PC-3 (cell line): ENCODE results near the gene MME. TPM values are rescaled to one million over a fixed set of nuclear protein-coding genes. Genes with fewer than 3 reads are reported as not detected.

ENCODE experiments used
- ATAC-seq: fragments of 200-7000 bp; cut with Tn5 transposase; 2 replicates; pipeline ENCODE4 v1.9.1; 2020; ENCODE audit warnings: mild to moderate bottlenecking, moderate library complexity
- BruUV-seq: library from RNA; stranded (reverse); fragments of 400-500 nt; replicated peaks from 2 replicates; lab custom pipeline; 2021; lab: Mats Ljungman, UMichigan
- CTCF ChIA-PET: fragments of 300-600 bp; sonication (Branson Sonifier 250); formaldehyde crosslinking; loops from one replicate; lab custom pipeline; 2022; ENCODE audit warnings: antibody characterized with exemption; lab: Charles Lee
- POLR2A ChIA-PET: fragments of 300-600 bp; sonication (Branson Sonifier 250); formaldehyde crosslinking; loops from one replicate; lab custom pipeline; 2022; ENCODE audit warnings: antibody characterized with exemption; ENCODE audit not compliant: unreplicated experiment; lab: Charles Lee
- DNase-seq: peaks from one replicate; pipeline ENCODE4 v3.0.0-alpha.2; 2015
- H2AFZ ChIP-seq: fragments of 300-600 bp; sonication (generic); 2 replicates; pipeline ENCODE4 v1.6.0; 2016; ENCODE audit warnings: antibody characterized with exemption, low read length
- H3F3A ChIP-seq: fragments of 300-600 bp; sonication (generic); one replicate; pipeline ENCODE4 v1.6.0; 2017; ENCODE audit warnings: antibody characterized with exemption, low read length, control low read depth, mild to moderate bottlenecking; ENCODE audit not compliant: unreplicated experiment
- H3K27ac ChIP-seq: fragments of 300-600 bp; sonication (generic); 2 replicates; pipeline ENCODE4 v1.5.1; 2016; ENCODE audit warnings: mild to moderate bottlenecking, low read length
- H3K27me3 ChIP-seq: fragments of 300-600 bp; sonication (generic); 2 replicates; pipeline ENCODE4 v1.6.1; 2016; ENCODE audit warnings: low read length, mixed read lengths
- H3K36me3 ChIP-seq: fragments of 300-600 bp; sonication (generic); 2 replicates; pipeline ENCODE4 v1.6.1; 2016; ENCODE audit warnings: low read depth, mixed run types, low read length, mixed read lengths
- H3K4me1 ChIP-seq: fragments of 300-600 bp; sonication (generic); 2 replicates; pipeline ENCODE4 v1.5.1; 2016; ENCODE audit warnings: low read length; ENCODE audit not compliant: insufficient read depth
- H3K4me2 ChIP-seq: fragments of 300-600 bp; sonication (generic); 2 replicates; pipeline ENCODE4 v1.6.0; 2016; ENCODE audit warnings: low read length
- H3K4me3 ChIP-seq: fragments of 300-600 bp; sonication (generic); 2 replicates; pipeline ENCODE4 v1.5.1; 2016; ENCODE audit warnings: mild to moderate bottlenecking, low read length, mixed read lengths
- H3K79me2 ChIP-seq: fragments of 300-600 bp; sonication (generic); 2 replicates; pipeline ENCODE4 v1.6.1; 2017; ENCODE audit warnings: low read length, mixed read lengths
- H3K9ac ChIP-seq: fragments of 300-600 bp; sonication (generic); 2 replicates; pipeline ENCODE4 v1.6.0; 2016; ENCODE audit warnings: mild to moderate bottlenecking, low read length
- H3K9me2 ChIP-seq: fragments of 300-600 bp; sonication (generic); replicated peaks from 2 replicates; pipeline ENCODE4 v1.6.1; 2016; ENCODE audit warnings: mixed run types, low read length, mixed read lengths
- H3K9me3 ChIP-seq: fragments of 300-600 bp; sonication (generic); 2 replicates; pipeline ENCODE4 v1.6.1; 2016; ENCODE audit warnings: low read length, mixed read lengths
- H4K20me1 ChIP-seq: fragments of 300-600 bp; sonication (generic); 2 replicates; pipeline ENCODE4 v1.6.1; 2016; ENCODE audit warnings: low read length, mixed read lengths
- EZH2 ChIP-seq: fragments of 300-600 bp; sonication (generic); IDR thresholded peaks from one replicate; pipeline ENCODE4 v1.6.1; 2017; ENCODE audit warnings: antibody characterized with exemption, mild to moderate bottlenecking, low read length; ENCODE audit not compliant: unreplicated experiment
- EZH2phosphoT487 ChIP-seq: fragments of 300-600 bp; sonication (generic); IDR thresholded peaks from 2 replicates; pipeline ENCODE4 v1.6.1; 2018; ENCODE audit warnings: mild to moderate bottlenecking, antibody characterized with exemption, low read length, borderline replicate concordance
- intact Hi-C: fragments of 100-400 bp; cut with micrococcal nuclease; formaldehyde crosslinking; loops from 2 replicates; pipeline ENCODE4 v1.9.0; 2023
- total RNA-seq: library from RNA; depleted of rRNA; stranded (reverse); fragments of >200 nt; gene quantifications from 2 replicates; pipeline ENCODE4 v1.2.3, GENCODE V29; 2014
- TF ChIP-seq, protein P1 (sequence below): fragments of 300-600 bp; sonication (generic); conservative IDR thresholded peaks from 2 replicates; pipeline ENCODE4 v1.5.1; 2017; ENCODE audit warnings: antibody characterized with exemption, low read depth, mild to moderate bottlenecking, low read length

Gene MME
- total RNA-seq, 1 experiment from 2014 or later: 1.2 TPM

DNA sequence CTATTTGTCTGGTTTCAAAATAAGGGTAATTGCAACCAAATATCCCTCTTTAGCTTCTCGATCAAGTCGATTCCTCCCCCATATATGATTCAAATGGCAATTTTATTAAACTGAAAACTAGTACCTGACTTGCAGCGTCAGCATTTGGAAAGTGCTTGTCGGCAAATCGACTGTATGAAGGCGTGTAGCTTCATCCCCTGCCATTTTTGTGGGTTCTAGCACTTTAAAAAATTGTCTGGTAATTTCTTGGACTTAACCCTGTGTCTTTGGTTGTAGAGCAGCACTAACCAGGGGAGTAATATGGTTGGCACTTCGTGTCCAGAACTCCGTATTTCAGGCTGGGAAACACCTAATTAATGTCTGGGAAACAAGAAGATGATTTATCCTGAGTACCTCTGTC lies 573 bp downstream of the MME start:
- ChIA-PET CTCF (no interaction called here), POLR2A (no interaction called here)
- Histone ChIP-seq H3F3A (no peaks in the 10 kb centered on the region), H2AFZ (peak overlapping the region; percentile 96), H3K4me1 (peaks cover 8% of the 10 kb centered on the region), H4K20me1 (no peaks in the 10 kb centered on the region), H3K27me3 (peaks cover 30% of the 10 kb centered on the region), H3K36me3 (no peaks in the 10 kb centered on the region), H3K4me3 (peak overlapping the region; percentile 82), H3K9ac (no peak overlapping the region), H3K27ac (no peak overlapping the region), H3K9me2 (no peaks in the 10 kb centered on the region), H3K4me2 (peak overlapping the region; percentile 92), H3K9me3 (no peaks in the 10 kb centered on the region), H3K79me2 (no peaks in the 10 kb centered on the region)
- no TSS peak for BruUV-seq
- DNase-seq (no peak), ATAC-seq (no peak)
- no peak for TF ChIP-seq EZH2
- no peak for TF ChIP-seq EZH2phosphoT487
- TF ChIP-seq, protein P1, sequence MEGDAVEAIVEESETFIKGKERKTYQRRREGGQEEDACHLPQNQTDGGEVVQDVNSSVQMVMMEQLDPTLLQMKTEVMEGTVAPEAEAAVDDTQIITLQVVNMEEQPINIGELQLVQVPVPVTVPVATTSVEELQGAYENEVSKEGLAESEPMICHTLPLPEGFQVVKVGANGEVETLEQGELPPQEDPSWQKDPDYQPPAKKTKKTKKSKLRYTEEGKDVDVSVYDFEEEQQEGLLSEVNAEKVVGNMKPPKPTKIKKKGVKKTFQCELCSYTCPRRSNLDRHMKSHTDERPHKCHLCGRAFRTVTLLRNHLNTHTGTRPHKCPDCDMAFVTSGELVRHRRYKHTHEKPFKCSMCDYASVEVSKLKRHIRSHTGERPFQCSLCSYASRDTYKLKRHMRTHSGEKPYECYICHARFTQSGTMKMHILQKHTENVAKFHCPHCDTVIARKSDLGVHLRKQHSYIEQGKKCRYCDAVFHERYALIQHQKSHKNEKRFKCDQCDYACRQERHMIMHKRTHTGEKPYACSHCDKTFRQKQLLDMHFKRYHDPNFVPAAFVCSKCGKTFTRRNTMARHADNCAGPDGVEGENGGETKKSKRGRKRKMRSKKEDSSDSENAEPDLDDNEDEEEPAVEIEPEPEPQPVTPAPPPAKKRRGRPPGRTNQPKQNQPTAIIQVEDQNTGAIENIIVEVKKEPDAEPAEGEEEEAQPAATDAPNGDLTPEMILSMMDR: no peak
- intact Hi-C loops: loop anchor here (2.0 kb wide), 1 partner anchor 242 kb away; no protein-coding TSS in a partner anchor

DNA sequence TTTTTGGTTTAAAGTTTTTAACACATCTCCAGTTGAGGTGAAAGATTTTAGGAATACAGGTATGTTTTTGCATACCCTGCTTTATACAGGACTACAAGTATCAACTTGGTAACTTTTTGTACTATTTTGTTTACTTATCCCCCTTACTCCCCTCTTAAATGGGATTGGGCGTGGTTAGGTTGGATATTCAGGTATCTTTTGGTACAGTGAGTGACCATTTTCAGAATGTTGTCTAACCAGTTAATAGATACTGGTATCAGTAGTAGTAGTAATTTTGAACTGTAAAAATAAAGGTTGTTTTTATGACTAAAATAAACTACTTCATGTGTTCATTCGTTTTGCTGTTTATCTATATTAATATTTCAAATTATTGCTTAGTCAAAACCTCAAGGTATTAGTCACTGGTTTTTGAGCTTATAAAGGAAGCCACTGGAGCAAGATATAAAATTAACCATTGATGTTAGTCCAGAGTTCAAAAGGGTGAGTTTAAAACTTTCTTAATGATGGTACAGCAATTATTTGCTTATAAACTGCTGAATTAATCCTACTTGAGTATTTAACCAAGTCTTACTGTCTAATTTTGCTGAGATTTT lies 3.3 kb downstream of the MME start:
- POLR2A ChIA-PET: no interaction called here

DNA sequence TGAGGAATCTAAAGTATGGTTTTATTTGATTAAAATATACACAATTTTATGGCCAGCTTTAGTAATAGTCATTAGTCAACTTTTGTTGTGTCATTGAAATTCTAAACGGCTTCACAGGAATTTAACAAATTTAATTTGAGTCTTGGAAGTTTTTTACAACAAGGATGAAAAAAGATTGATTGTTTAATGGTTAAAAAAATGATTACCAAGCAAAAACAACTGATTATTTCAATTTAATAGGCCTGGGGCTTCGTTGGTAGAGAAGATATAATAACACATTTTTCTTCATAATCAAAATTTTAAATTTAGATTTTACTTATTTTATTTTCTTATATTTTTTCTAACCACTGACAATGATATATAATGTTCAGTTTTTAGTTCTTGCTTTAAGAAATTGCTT lies 4.4 kb downstream of the MME start:
- no peaks in the 10 kb centered on the region for H3K79me2 ChIP-seq
- BruUV-seq: no TSS peak
- no peaks in the 10 kb centered on the region for H3K9me2 ChIP-seq
- H3K36me3 ChIP-seq: no peaks in the 10 kb centered on the region
- no peaks in the 10 kb centered on the region for H3K9me3 ChIP-seq
- ChIA-PET POLR2A (no interaction called here), CTCF (no interaction called here)
- H3K4me2 ChIP-seq: no peak overlapping the region
- DNase-seq: no peak
- H3K4me1 ChIP-seq: peaks cover 8% of the 10 kb centered on the region
- H3K27me3 ChIP-seq: peaks cover 17% of the 10 kb centered on the region
- no peaks in the 10 kb centered on the region for H4K20me1 ChIP-seq
- H3F3A ChIP-seq: no peaks in the 10 kb centered on the region
- no peak overlapping the region for H3K4me3 ChIP-seq
- no peak overlapping the region for H2AFZ ChIP-seq
- intact Hi-C loops: no loop called here
- ATAC-seq: no peak
- H3K27ac ChIP-seq: no peak overlapping the region
- TF ChIP-seq EZH2 (no peak), EZH2phosphoT487 (no peak)
- TF ChIP-seq, protein P1: no peak
- H3K9ac ChIP-seq: no peak overlapping the region

More for the DNA sequence above, 3.3 kb downstream of the MME start:
- TF ChIP-seq EZH2 (no peak), EZH2phosphoT487 (no peak)
- TF ChIP-seq, protein P1: no peak
- no peaks in the 10 kb centered on the region for H3K79me2 ChIP-seq
- DNase-seq: peak; percentile 32
- H3K27ac ChIP-seq: no peak overlapping the region
- intact Hi-C loops: no loop called here
- peaks cover 8% of the 10 kb centered on the region for H3K4me1 ChIP-seq
- H4K20me1 ChIP-seq: no peaks in the 10 kb centered on the region
- H3K4me2 ChIP-seq: peak overlapping the region; percentile 14; the same call in 1 of the 2 replicates
- no peak overlapping the region for H3K4me3 ChIP-seq
- no peaks in the 10 kb centered on the region for H3K9me2 ChIP-seq
- H3K9ac ChIP-seq: no peak overlapping the region
- no TSS peak for BruUV-seq
- CTCF ChIA-PET: no interaction called here
- no peak overlapping the region for H2AFZ ChIP-seq
- no peaks in the 10 kb centered on the region for H3K9me3 ChIP-seq
- H3K27me3 ChIP-seq: peaks cover 26% of the 10 kb centered on the region
- no peak for ATAC-seq
- no peaks in the 10 kb centered on the region for H3K36me3 ChIP-seq
- H3F3A ChIP-seq: no peaks in the 10 kb centered on the region
